Measurements from ENCODE around the gene SULT1A1.
"Not testable (repeated sequence)": the region's sequence is repeated elsewhere in the genome, so short reads cannot be mapped to it uniquely, and the experiment has no call there.

SULT1A1 gene

DNA sequence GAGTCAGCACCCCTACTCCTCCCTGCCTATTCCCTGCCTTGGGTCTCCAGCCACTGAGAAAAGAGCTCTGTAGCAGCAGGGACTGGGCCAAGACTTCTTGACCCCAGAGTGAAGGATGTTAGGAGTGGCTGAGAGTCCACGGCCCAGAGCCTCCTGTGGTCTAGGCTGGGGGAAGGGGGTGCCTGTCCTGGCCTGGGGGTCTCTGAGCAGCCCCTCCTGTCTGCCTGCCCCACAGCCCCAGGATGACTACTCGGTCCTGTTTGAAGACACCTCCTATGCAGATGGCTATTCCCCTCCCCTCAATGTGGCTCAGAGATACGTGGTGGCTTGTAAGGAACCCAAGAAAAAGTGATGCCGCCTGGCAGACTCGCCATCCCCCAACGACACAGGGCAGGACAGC is 18.5 kb downstream of the SULT1A1 start:
- in situ Hi-C loops (cut with HindIII; ENCODE audit: low sequenced_read_pairs) = no loop called here

DNA sequence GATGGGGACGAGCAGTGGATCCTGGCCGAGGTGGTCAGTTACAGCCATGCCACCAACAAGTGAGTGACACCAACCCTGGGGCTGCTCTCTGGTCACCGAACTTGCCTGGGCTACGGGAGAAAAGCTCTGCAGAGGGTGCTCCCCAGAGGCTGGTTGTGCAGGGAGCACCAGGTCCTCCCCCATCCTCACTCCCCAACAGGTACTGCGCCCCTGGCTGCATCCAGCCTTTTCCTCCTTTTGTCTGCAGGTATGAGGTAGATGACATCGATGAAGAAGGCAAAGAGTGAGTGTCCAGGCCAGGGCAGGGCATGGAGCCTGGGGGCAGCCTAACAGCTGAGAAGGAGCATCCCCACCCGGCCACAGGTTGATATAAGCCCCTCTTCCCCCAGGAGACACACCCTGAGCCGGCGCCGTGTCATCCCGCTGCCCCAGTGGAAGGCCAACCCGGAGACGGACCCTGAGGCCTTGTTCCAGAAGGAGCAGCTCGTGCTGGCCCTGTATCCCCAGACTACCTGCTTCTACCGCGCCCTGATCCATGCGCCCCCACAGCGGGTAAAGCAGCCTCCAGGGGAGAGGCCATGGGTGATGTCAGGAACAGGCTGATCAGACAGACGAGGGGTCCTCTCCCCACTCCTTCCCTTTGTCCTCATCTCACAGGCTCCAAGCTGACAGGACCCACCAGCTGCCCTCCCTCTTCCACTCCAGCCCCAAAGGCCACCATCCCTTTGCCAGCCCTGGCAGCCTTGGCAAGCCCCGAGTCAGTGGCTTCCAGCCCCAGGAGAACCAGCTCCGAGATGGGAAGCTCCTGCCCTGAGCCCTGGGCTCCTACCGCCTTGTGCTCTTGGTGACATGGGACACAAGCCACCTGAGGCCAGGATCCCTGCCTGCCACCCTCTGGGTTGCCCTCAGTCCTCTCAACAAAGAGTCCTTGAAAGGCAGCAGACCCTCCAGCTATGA is 19.2 kb downstream of the SULT1A1 start:
- in situ Hi-C loops (cut with HindIII; ENCODE audit: low sequenced_read_pairs) = no loop called here

DNA sequence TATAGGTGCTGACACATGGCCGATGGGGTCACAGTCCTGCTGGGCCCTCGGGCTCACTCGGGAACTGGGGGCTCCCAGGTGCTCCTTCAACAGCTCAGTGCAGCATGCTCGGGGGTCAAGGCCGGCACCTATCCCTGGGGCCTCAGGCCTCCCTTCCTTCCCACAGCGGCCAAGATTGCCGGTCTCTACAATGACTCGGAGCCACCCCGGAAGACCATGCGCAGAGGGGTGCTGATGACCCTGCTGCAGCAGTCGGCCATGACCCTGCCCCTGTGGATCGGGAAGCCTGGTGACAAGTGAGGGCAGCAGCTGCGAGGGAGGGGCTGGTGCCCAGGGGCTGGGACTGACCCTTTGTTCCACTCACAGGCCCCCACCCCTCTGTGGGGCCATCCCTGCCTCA is 19.9 kb downstream of the SULT1A1 start:
- in situ Hi-C loops (cut with HindIII; ENCODE audit: low sequenced_read_pairs) = no loop called here

DNA sequence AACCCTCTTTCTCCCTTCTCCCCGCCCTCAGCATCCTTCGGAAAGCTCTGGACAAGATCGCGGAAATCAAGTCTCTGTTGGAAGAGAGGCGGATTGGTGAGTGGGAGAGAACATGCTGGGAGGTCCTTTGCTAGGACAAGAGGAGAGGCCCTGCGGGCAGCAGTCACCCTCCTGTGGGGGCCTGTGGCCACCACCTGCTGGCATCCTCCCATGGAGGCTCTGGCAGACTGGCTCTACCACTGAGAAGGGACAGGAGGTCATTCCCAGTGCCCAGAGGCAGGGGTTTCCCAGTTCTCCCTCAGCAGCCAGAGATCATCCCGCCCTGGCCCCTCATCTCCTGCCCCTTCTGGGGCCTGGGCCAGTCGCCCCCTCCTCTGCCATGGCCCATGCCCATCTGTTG is 20.8 kb downstream of the SULT1A1 start:
- in situ Hi-C loops (cut with HindIII; ENCODE audit: low sequenced_read_pairs) = no loop called here

DNA sequence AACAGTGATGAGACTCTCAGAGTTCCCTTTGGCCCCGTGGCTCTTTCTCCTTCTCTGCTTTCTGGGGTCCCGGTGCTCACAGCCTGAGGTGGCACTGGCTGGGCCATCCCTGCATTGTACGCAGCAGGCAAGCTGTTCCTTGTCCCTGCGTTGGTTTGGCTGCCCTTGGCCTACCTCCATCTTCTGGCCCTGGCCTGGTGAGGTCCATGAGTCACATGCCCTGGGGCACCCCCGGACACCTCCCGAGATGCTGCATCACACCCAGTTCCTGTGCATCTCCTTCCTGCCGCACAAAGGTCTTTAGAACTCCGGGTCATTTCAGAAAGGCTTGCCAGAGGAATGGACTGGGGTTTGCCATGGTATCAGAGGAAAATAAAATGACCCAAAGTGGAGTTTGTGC is 22.5 kb downstream of the SULT1A1 start:
- in situ Hi-C loops (cut with HindIII; ENCODE audit: low sequenced_read_pairs) = no loop called here

DNA sequence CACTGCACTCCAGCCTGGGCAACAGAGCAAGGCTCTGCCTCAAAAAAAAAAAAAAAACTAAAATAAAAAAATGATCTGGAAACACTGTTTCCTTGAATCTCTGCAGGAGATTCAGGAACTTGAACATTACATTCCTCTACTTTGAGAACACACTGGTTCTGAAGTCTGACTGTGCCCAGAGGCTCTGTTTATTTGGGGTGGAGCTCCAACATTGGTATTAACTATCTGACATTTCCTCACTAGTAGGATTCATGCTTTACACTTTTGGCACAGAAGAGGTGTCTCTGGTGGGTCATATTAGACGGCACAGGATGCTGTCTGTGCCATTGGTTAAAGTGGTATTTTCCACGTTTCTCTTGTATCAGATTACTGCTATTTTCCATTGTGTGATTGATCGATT is 23.4 kb downstream of the SULT1A1 start:
- in situ Hi-C loops (cut with HindIII; ENCODE audit: low sequenced_read_pairs) = no loop called here

DNA sequence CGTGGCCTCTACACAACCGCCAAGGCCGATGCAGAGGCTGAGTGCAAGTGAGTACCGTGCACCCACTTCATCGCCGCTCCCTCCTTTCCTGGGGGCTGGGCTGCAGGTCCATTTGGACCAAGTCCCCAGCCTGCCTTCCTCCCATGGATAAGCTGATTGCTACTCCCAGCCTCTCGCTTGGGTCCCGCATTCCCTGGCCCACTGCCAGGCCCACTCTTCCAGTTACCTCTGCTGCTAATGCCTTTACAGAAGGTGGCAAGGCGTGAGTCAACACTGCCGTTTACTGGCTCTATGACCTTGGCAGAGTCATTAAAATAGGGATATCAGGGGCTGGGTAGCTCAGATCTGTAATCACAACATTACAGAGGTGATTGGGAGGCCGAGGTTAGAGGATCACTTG is 24.2 kb downstream of the SULT1A1 start:
- in situ Hi-C loops (cut with HindIII; ENCODE audit: low sequenced_read_pairs) = no loop called here

DNA sequence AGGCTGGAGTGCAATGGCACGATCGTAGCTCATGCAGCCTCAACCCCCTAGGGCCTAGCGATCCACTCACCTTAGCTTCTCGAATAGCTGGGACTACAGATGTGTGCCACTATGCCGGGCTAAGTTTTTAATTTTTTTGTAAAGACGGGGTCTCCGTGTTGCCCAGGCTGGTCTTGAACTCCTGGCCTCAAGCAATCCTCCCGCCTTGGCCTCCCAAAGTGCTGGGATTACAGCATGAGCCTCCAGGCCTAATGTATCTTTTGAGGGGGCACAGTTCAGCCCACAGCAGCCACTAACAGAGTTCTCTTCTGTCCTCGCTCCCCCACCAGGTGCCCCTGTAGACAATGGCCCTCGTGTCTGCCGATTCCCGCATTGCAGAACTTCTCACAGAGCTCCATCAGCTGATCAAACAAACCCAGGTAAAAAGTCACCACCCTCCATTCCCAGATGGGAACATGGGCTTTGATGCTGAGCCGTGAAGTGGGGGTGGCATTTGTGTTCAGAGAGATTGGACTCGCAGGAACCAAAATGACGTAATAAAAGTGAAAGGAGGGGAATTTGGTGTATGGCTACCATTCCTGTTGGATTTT is 29.0 kb downstream of the SULT1A1 start:
- in situ Hi-C loops (cut with HindIII; ENCODE audit: low sequenced_read_pairs) = no loop called here

DNA sequence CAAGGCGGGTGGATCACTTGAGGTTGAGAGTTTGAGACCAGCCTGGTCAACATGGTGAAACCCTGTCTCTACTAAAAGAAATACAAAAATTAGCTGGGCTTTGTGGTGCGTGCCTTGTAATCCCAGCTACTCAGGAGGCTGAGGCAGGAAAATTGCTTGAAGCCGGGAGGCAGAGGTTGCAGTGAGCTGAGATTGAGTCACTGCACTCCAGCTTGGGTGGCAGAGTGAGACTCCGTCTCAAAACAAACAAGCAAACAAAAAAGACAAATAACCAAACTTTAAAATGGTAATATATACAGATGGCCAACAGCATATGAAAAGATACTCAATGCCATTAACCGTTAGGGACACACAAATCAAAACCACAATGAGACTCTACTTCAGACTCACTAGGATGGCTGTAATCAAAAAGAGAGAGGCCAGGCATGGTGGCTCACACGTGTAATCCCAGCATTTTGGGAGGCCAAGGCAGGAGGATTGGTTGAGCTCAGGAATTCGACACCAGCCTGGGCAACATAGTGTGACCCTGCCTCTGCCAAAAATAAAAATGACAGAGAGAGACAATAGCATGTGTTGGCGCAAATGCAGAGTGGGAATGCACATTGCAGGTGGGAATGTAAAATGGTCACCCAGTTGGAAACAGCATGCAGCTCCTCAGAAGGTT is 34.3 kb downstream of the SULT1A1 start:
- in situ Hi-C loops (cut with HindIII; ENCODE audit: low sequenced_read_pairs) = no loop called here

DNA sequence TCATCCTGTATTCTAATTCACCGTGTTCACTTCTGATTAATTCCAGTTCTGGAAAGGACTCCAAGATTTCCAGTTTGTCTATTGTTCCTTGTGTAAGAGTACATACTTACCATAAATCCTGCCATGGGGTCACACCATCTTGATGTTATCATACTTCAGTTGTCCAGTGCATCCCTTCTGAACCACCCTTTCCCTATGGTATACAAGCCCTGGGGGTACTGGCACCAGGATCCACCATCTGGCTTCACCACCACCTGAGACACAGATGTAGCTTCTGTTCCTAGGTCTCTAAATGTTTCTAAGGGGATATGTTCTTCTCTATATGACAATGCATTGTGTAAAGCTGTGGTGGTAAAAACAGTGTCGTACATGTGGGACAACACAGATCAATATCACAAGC is 34.9 kb downstream of the SULT1A1 start:
- in situ Hi-C loops (cut with HindIII; ENCODE audit: low sequenced_read_pairs) = no loop called here

DNA sequence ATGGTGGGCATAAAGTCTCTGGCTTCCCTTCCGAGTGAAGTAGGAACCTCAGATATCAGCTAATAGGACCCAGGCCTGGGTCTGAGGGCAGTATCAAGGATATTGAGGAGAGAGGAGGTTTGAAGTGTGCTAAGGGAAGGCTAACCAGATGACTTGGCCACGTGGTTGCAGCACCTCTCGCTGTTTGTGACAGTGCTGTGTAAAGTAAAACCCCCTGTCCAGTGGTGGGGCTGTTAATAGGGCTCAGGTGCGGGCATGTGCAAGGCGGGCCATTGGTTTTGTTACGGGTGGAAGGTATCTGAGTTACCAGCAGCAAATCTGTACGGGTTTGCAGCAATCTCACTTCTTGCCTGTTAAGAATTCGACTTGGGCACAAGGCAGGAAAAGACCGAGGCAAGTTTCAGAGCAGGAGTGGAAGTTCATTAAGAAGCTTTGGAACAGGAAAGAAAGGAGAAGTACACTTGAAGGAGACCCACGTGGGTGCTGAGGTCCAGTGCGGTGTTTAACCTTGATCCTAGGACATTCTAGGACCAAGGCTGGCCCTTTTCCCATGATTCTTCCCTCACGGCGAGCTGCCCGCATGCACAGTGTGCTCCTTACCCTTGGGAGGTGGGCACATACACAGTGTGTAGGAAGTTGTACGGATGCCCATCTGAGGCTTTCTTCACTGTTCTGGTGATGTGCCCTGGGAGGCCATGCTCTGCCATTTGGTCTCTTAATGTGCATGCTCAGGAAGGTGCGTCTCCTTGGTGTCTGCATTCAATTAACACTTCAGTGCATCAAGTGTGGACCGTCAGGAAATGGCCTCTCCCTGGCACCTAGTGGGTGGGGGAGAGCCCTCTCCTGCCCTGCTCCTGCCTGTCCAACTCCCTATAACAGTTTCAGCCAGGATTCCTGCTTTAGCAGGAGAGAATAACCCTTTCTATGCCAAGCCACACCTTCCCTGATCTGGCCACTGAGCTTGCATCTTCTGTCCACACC is 35.8 kb downstream of the SULT1A1 start:
- in situ Hi-C loops (cut with HindIII; ENCODE audit: low sequenced_read_pairs) = no loop called here

DNA sequence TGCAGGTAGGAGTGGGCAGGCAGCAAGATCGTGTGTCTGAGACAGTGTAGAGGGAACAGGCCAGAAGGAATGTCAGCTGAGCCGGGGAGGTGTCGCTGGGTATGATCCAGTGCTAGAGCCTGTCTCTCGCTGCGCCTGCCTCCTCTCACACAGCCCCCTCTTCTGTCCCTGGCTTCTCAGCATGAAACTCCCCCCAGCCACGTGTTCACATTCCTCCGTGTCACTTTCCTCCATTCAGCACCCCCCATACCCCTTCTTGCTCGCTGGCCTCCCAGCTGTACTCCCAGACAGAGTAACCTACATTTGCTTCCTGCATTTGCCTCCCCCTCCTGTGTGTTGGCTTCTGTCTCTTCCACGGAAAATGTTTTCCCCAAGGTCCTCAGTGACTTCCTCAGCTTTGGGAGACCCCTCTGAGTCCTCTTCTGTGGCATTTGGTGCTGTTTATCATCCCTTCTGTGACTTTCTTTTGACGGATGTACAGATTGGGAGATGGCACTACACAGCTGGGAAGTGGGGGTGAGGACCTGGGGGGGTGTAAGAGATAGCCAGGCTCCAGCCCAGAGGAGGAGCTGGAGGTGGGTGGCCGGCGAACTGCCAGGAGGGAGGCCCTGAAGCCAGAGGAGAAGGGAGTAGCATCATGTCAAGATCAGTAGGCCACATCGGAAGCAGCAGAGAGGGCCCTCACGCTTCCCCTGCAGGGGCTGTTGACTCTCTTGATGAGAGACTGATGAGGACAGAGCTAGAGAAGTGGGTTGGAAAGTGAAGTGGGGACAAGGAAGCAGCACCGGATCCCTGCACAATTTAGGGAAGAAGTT is 36.9 kb downstream of the SULT1A1 start:
- in situ Hi-C loops (cut with HindIII; ENCODE audit: low sequenced_read_pairs) = no loop called here

DNA sequence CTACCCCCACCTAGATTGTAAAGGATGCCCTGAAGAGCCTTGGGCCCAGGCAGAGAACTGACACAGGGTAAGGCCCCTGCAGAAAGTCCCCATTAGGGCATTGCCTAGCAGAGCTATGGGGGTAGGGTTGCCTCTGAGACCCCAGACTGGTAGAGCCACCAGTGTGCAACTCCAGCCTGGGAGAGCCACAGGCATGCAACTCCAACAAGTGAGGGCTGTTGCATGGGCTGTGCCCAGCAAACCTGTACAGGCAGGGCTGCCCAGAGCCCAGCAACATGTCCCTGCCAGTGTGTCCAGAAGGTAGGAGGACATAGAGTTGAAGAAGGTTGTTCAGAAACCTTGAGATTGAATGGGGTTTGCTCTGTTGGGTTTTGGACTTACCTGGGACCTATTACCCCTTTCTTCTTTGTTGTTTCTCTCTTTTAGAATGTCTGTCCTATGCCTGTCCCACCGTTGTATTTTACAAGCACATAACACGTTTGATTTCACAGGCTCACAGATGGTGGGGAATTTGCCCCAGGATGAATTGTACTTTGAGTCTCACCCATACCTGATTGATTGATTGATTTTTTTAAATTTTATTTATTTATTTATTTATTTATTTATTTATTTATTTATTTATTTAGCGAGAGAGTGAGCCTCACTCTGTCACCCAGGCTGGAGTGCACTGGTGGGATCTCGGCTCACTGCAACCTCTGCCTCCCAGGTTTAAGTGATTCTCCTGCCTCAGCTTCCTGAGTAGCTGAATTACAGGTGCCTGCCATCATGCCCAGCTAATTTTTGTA is 39.7 kb downstream of the SULT1A1 start:
- in situ Hi-C loops (cut with HindIII; ENCODE audit: low sequenced_read_pairs) = no loop called here

DNA sequence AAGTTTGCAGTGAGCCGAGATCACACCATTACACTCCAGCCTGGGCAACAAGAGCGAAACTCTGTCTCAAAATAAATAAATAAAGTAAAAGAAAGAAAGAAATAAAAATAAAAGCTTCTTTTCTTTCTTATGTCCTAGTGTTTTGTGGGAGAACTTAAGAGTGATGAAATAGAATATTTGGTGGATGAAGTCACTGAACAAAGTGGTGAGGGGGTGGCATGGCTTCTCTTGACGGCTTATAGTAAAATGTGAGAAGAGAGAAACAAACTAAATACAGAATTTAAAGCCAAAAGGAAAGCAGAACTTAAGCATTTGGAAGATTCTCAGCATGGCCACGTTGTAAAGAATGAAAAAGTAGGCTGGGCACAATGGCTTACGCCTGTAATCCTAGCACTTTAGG is 40.8 kb downstream of the SULT1A1 start:
- in situ Hi-C loops (cut with HindIII; ENCODE audit: low sequenced_read_pairs) = no loop called here

DNA sequence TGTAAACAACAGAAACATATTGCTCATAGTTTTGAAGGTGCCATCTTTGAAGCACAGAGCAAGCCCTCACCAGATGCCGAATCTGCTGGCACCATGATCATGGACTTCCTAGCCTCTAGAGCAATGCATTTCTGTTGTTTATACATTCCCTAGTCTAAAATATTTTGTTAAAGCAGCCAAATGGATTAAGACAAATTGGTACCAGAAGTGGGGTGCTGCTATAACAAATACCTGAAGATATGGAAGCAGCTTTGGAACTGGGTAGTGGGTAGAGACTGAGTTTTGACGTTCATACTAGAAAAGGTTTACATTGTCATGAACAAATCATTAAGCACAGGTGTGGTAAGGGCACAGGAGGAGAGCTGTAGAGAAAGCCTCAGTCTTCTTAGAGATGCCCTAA is 42.6 kb downstream of the SULT1A1 start:
- in situ Hi-C loops (cut with HindIII; ENCODE audit: low sequenced_read_pairs) = no loop called here

DNA sequence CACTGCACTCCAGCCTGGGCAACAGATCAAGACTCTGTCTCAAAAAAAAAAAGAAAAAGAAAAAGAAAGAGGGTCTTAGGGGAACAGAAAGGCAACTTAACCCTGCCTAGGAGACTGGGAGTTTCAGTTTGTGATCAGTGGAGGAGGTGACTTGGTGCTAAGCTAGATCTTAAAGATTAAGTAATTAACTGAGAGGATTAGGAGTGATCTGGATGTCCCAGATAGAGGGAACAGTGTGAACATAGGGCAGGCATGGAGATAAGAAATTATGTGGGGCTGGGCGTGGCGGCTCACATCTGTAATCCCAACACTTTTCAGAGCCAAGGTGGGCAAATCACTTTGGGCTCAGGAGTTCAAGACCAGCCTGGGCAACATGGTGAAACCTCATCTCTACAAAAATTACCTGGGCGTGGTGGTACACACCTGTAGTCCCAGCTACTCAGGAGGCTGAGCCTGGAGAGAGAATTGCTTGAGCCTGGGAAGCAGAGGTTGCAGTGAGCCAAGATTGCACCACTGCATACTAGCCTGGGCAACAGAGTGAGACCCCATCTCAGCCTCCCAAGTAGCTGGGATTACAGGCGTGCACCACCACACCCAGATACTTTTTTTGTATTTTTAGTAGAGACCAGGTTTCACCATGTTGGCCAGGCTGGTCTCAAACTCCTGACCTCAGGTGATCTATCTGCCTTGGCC is 43.5 kb downstream of the SULT1A1 start:
- in situ Hi-C loops (cut with HindIII; ENCODE audit: low sequenced_read_pairs) = not testable (repeated sequence)

DNA sequence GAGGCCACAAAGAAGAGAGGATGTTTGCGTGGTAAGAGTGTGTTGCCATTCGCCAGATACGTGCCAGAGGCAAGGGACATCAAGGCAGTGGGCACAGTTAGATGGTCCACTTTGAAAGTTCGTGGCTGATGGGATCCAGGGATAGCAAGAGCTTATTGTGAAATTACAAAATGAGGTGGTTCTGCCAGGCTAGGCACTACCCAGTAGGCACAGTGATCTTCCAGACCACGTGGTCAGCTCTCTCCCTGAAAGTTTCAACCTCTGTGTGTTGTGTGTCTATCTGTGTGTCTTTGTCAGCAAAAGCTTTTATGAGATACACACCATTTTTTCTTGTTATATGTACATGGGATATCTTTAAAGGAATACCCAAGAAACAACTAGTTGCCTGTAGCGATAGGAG is 46.6 kb downstream of the SULT1A1 start:
- in situ Hi-C loops (cut with HindIII; ENCODE audit: low sequenced_read_pairs) = no loop called here

DNA sequence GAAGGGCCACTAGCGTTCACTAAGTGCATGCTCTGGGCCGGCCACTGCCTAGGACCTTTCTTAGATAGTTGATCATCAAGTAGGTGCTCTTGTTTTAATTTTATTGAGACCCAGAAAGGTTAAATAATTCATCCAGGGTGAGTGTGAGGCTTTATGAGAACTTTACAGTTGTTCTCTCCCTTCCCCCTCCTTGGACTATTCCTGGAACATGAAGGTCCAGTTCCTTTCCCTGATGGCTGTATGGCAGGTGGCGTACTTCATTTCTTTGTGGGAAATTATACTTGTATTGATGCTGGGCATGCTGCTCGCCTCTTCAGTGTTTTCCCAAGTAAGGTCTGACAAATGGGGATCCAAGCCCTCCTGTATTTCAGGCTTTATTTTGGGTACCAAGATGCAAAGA is 47.6 kb downstream of the SULT1A1 start:
- in situ Hi-C loops (cut with HindIII; ENCODE audit: low sequenced_read_pairs) = no loop called here
